Activated gamma-delta T cell (primary cell): ENCODE measurements around the gene FCHSD2.

Source experiments
- DNase-seq: peaks from one replicate; lab custom pipeline; 2025; lab: John Stamatoyannopoulos, UW
- total RNA-seq, 2 donors: gene quantifications; one replicate each; lab custom pipeline; 2026; lab: John Stamatoyannopoulos, UW

FCHSD2 gene
- total RNA-seq = 50.6 to 57.0 reads per million in 2 donors

DNA sequence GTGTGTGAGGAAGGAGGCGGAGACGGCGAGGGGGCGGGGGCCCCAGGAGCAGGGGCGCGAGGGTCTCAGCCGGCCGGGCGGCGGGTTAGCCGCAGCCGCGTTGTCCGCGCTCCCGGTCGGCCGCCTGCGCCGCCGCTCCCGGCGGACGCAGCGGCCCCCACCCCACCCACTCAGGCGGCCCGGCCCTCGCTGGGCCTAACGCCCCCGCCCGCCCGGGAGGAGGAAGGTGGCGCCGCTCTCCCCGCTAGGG lies at the start of gene FCHSD2:
TSS of gene FCHSD2 (minus strand) at position 191 of the 250 bp plus-strand sequence. CDS start 441 bp downstream, outside the sequence.
- no peak for DNase-seq

- no peak for DNase-seq
Observed at GRCh38 chr11:73191151-73191550, 49.0 kb upstream of the FCHSD2 start.

- no peak for DNase-seq
Observed at GRCh38 chr11:73190557-73190885, 48.4 kb upstream of the FCHSD2 start.

- no peak for DNase-seq
Observed at GRCh38 chr11:73189723-73190556, 47.8 kb upstream of the FCHSD2 start.

GRCh38 chr11:73189315-73189714 lies 47.2 kb upstream of the FCHSD2 start:
- no peak for DNase-seq

DNA sequence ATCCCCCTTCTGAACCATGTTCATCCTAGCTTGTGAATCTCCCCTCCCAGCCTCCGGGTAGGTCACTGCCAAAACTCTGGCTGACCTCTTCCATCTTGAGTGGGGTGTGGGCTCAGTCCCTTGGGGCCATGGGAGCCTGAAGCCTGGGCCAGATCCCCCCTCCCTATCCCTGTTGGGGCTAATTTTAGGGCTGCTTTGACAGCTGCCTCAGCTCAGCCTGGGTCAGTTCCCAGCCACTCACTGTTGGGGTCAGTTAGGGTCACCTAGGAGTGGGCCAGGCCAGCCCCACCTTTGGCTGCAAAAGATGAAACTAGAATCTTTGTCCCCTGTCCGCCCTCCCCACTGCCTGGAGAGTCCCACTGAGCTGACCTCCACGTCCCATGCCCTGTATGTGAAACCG lies 46.2 kb upstream of the FCHSD2 start:
- DNase-seq = no peak

DNA sequence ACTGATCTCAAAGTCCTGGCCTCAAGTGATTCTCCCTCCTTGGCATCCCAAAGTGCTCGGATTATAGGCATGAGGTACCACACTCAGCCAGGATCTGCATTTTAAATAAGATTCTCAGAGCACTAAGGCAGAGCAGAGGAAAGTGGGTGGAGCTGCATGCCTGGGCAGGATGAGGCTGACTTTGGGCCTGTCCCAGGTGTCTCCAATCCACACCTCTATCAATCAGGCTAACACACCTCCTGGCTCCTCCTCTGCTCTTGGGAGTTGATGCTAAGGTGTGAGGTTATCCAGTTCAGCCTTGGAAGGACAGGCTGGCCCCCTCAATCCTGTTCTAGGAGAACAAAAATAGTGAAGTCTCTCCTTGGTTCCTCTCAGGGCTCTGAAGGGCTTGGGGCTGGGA lies 45.7 kb upstream of the FCHSD2 start:
- no peak for DNase-seq

DNA sequence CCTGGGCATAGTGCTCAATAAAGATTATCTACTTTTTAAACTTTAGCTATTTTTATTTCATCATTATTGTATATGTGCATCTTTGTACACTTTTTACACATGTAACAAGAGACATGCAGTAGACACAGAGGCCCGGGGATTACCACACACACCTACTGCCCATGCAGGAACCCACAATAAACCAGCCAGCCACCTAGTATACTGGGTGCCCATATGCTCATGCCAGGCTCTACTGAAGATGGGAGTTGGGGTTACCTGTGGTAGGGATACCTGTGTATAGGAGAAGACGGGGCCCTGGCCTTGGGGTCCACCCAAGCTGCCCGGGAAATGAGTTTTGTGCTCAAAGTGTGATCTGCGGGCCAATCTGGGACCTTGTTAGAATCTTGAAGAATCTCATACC lies 44.8 kb upstream of the FCHSD2 start:
- DNase-seq = no peak

DNA sequence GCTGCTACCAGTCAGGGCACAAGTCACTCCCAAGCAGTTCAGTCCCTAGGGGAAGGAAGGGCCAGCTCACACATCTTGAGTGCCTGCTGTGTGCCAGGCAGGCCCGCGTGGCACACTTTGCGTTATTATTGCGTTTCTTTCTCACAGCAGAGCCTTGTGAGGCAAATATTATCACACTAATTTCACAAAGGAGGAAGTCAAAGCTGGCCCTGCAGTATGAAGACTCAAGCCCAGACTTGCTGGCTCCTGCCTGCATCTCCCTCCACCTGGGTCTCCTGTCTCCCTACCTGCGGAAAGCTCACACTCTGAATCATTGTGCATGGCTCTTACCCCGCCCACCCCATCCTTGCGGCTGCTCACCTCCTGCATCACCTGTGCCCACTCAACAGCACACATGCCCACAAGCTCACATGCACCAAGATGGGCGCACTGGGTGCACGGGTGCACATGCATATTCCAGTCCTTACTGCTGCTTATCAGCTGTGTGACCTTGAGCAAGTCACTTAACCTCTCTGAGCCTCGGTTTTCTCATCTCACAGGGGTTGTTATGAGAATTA lies 44.3 kb upstream of the FCHSD2 start:
- DNase-seq = no peak

- DNase-seq = no peak
Observed at GRCh38 chr11:73185680-73186293, 43.7 kb upstream of the FCHSD2 start.

- no peak for DNase-seq
Observed at GRCh38 chr11:73184953-73185671, 43.0 kb upstream of the FCHSD2 start.

GRCh38 chr11:73182824-73183321 lies 40.8 kb upstream of the FCHSD2 start:
- no peak for DNase-seq

DNA sequence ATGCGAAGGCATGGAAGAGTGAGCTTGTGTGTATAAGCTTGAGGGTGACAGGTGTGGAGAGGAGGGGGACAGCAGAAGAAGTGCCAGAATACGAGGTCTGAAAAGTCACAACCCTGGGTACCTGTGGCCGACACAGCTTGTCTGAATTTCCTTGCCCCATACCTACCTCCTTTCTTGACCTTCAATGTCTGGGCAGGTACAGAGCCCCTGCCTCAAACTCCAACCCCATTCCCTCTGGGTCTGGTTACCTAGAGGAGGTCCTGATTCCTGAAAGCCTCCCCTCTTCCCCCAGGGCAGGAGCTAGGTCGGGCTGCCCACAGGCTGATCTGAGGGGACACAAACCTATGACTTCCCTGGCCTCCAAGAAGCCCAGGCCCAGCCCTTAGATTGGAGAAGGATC lies 36.6 kb upstream of the FCHSD2 start:
- DNase-seq = no peak

GRCh38 chr11:73177778-73178539 lies 35.8 kb upstream of the FCHSD2 start:
- no peak for DNase-seq

DNA sequence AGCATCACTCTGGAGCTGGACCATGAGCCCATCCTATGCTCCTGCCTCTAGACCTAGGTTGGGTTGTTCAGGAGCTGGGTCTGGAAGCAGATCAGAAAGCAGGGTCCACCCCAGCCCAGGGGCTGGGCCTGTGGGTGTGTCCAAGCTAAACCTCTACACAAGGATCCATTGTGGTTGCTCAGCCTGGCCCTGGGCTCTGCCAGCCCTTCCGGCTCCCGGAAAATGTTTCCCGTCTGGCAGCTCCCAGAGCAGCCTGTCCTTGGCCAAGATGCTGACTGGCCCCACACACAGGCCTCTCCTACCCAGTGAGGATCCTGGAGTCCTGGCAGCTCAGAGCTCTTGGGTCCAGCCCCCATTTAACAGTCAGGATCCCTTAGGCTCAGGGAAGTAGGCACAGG lies 35.3 kb upstream of the FCHSD2 start:
- no peak for DNase-seq

DNA sequence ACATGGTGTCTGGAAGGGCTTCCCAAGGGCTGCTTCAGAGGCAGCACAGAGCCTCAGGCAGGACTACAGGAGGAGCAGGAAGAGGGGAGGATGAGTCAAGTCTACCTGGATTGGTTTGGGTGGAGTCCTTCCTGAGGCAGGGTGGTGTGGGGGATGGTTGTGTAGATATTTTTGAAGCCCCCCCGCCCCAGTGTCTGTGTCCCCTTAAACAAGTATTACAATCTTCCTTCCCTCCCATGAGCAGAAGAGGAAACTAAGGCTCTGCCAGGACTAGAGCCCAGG lies 34.7 kb upstream of the FCHSD2 start:
- DNase-seq = no peak

DNA sequence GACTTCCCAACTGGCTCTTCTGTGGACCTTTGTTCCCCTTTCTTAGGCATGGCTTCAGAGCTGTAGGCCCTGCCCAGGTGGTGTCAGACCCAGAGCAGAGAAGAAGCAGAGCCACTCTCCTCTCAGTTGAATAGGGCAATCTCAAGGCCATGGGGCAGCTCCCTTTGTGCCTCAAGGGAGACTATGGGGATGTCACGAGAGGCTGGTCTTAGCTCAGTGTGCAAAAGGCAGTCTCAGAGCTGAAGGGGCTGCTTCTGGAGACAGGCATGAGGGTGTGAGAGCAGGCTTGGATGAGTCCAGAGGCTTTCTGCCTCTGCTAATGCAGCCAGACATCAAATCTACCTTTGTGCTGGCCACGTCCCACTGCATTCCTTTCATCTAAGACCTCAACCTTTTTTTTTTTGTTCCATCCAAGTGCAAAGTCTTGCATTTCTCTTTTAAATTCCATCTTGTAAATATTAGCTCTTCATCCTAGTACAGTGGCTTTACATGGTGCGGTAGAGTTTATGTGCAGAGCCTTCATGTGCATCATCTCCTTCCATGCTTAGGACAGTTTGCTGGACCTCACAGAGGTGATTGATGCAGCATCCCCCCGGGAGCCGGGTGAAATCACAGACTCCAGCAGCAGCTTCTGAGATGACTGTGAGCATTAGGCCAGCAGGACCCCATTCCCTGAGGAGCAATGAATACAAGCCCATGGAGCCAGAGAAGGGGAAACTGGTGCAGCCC lies 34.2 kb upstream of the FCHSD2 start:
- DNase-seq = no peak

GRCh38 chr11:73175551-73176144 lies 33.5 kb upstream of the FCHSD2 start:
- no peak for DNase-seq

GRCh38 chr11:73174495-73174791 lies 32.3 kb upstream of the FCHSD2 start:
- no peak for DNase-seq

- no peak for DNase-seq
Observed at GRCh38 chr11:73173755-73174494, 31.8 kb upstream of the FCHSD2 start.
